Fibroblast of lung (primary cell): ENCODE results near the gene ZNF862. TPM values are rescaled to one million over a fixed set of nuclear protein-coding genes. Genes with fewer than 3 reads are reported as not detected.

Experiments used
- DNase-seq, 2 donors: peaks; one replicate each; pipeline versions ENCODE4 v3.0.0 to v3.0.0-alpha.2; 2010; ENCODE audit warnings: low read depth in 2 of 2
- H2AFZ ChIP-seq: 2 replicates; pipeline ENCODE4 v1.5.1; 2012; ENCODE audit warnings: low read length, control low read depth, inconsistent platforms
- H3K27ac ChIP-seq: 2 replicates; pipeline ENCODE4 v1.5.1; 2011; ENCODE audit warnings: low read length, control low read depth; ENCODE audit not compliant: insufficient read depth
- H3K27me3 ChIP-seq: 2 replicates; pipeline ENCODE4 v1.5.1; 2011; ENCODE audit warnings: mild to moderate bottlenecking, low read length; ENCODE audit not compliant: control insufficient read depth, insufficient read depth
- H3K36me3 ChIP-seq: 2 replicates; pipeline ENCODE4 v1.5.1; 2011; ENCODE audit warnings: low read length; ENCODE audit not compliant: control insufficient read depth, insufficient read depth
- H3K4me1 ChIP-seq: 2 replicates; pipeline ENCODE4 v1.5.1; 2011; ENCODE audit warnings: low read length; ENCODE audit not compliant: control insufficient read depth, insufficient read depth; ENCODE audit errors: extremely low read depth
- H3K4me2 ChIP-seq: 2 replicates; pipeline ENCODE4 v1.5.1; 2011; ENCODE audit warnings: low read length, control low read depth; ENCODE audit not compliant: insufficient read depth; ENCODE audit errors: extremely low read depth
- H3K4me3 ChIP-seq, 4 experiments: fragments of 200-600 bp in 1 of 4; sonication (generic) in 1 of 4; replicated peaks in 1 of 4; 2 replicates each; pipeline ENCODE4 v1.5.1; 2011 to 2016; ENCODE audit warnings: low read length in 4 of 4, low read depth in 3 of 4, mild to moderate bottlenecking in 3 of 4, control low read depth in 2 of 4, inconsistent platforms in 1 of 4, mixed read lengths in 1 of 4; ENCODE audit not compliant: insufficient read depth in 1 of 4; ENCODE audit errors: control extremely low read depth in 1 of 4
- H3K79me2 ChIP-seq: 2 replicates; pipeline ENCODE4 v1.5.1; 2012; ENCODE audit warnings: mild to moderate bottlenecking, low read length, inconsistent platforms; ENCODE audit not compliant: control insufficient read depth, insufficient read depth
- H3K9ac ChIP-seq: 2 replicates; pipeline ENCODE4 v1.5.1; 2011; ENCODE audit warnings: mild to moderate bottlenecking, low read length, control low read depth; ENCODE audit not compliant: insufficient read depth
- H3K9me3 ChIP-seq: 2 replicates; pipeline ENCODE4 v1.5.1; 2012; ENCODE audit warnings: low read depth, low read length; ENCODE audit not compliant: control insufficient read depth, insufficient read depth
- H4K20me1 ChIP-seq: 2 replicates; pipeline ENCODE4 v1.5.1; 2011; ENCODE audit warnings: low read length; ENCODE audit not compliant: control insufficient read depth, insufficient read depth; ENCODE audit errors: extremely low read depth
- CTCF ChIP-seq, 2 donors: IDR thresholded peaks in 1 of 2; conservative IDR thresholded peaks in 1 of 2; 1 replicate in 1 of 2; 2 replicates in 1 of 2; pipeline ENCODE4 v1.5.1; 2011 to 2012; ENCODE audit warnings: low read length in 2 of 2, control low read depth in 1 of 2, inconsistent platforms in 1 of 2, low read depth in 1 of 2, mild to moderate bottlenecking in 1 of 2
- EZH2 ChIP-seq: IDR thresholded peaks from 2 replicates; pipeline ENCODE4 v1.5.1; 2012; ENCODE audit warnings: low read length, control low read depth, mild to moderate bottlenecking; ENCODE audit errors: missing control alignments
- polyA plus RNA-seq, 2 donors: library from polyadenylated mRNA; depleted of rRNA in 1 of 2; stranded (reverse) in 1 of 2; unstranded in 1 of 2; fragments of >200 nt; gene quantifications; 2 replicates each; pipeline ENCODE4 v1.2.1, GENCODE V29; 2011 to 2012; ENCODE audit warnings: missing spikeins in 1 of 2
- total RNA-seq: library from RNA; depleted of rRNA; stranded (reverse); fragments of >200 nt; gene quantifications from 2 replicates; pipeline ENCODE4 v1.2.1, GENCODE V29; 2014

Gene ZNF862
- total and polyA plus RNA-seq, 2 donors (not counting 1 experiment from before 2014, with no cell fraction given): 4.7 to 10.9 TPM

GRCh38 chr7:149793261-149793660, 44.9 kb upstream of the ZNF862 start:
- Histone ChIP-seq H3K9ac (no peak overlapping the region), H3K9me3 (no peaks in the 10 kb centered on the region), H2AFZ (no peak overlapping the region), H3K27me3 (peaks cover 3% of the 10 kb centered on the region), H3K4me2 (no peak overlapping the region), H3K4me1 (no peaks in the 10 kb centered on the region), H3K79me2 (no peaks in the 10 kb centered on the region), H3K27ac (no peak overlapping the region), H3K36me3 (no peaks in the 10 kb centered on the region), H4K20me1 (no peaks in the 10 kb centered on the region), H3K4me3 (no peak overlapping the region)
- TF ChIP-seq CTCF (conservative IDR thresholded peaks at IDR 0.05 in 1 of 2, IDR thresholded peaks at IDR 0.05 in 1 of 2; ENCODE audit: low read depth in 1 of 2, low read length in 2 of 2): no peak
- DNase-seq: no peak

GRCh38 chr7:149794661-149795060, 43.5 kb upstream of the ZNF862 start:
- TF ChIP-seq CTCF (conservative IDR thresholded peaks at IDR 0.05 in 1 of 2, IDR thresholded peaks at IDR 0.05 in 1 of 2; ENCODE audit: low read depth in 1 of 2, low read length in 2 of 2) (no peak), EZH2 (no peak)
- Histone ChIP-seq H4K20me1 (no peaks in the 10 kb centered on the region), H3K9ac (no peak overlapping the region), H3K27ac (no peak overlapping the region), H3K4me3 (no peak overlapping the region), H3K79me2 (no peaks in the 10 kb centered on the region), H3K4me2 (no peak overlapping the region), H3K9me3 (no peaks in the 10 kb centered on the region), H2AFZ (no peak overlapping the region), H3K27me3 (peaks cover 3% of the 10 kb centered on the region), H3K4me1 (no peaks in the 10 kb centered on the region), H3K36me3 (no peaks in the 10 kb centered on the region)
- DNase-seq: no peak

- Histone ChIP-seq H3K36me3 (no peaks in the 10 kb centered on the region), H3K4me1 (no peaks in the 10 kb centered on the region)
- TF ChIP-seq CTCF (conservative IDR thresholded peaks at IDR 0.05 in 1 of 2, IDR thresholded peaks at IDR 0.05 in 1 of 2; ENCODE audit: low read depth in 1 of 2, low read length in 2 of 2): no peak
Observed at GRCh38 chr7:149795126-149795525, 43.0 kb upstream of the ZNF862 start.

More at GRCh38 chr7:149795126-149795525, 43.0 kb upstream of the ZNF862 start:
- Histone ChIP-seq H3K79me2 (no peaks in the 10 kb centered on the region), H3K27me3 (peaks cover 3% of the 10 kb centered on the region), H3K27ac (no peak overlapping the region), H3K9me3 (no peaks in the 10 kb centered on the region), H2AFZ (no peak overlapping the region), H3K4me3 (no peak overlapping the region), H3K4me2 (no peak overlapping the region), H3K9ac (no peak overlapping the region), H4K20me1 (no peaks in the 10 kb centered on the region)
- no peak for DNase-seq
